HG03175 (cell line): ENCODE measurements around the gene P4HA2.
A peak's percentile ranks its signal among the peaks of the same experiment; 100 is the strongest.

Source experiments
- ATAC-seq: cut with Tn5 transposase; IDR thresholded peaks from one replicate; pipeline ENCODE4 v1.9.1; 2021; ENCODE audit warnings: mild to moderate bottlenecking, moderate library complexity; ENCODE audit not compliant: unreplicated experiment

Gene P4HA2

GRCh38 chr5:132226516-132227234 lies 978 bp downstream of the P4HA2 start:
- ATAC-seq = no peak

DNA sequence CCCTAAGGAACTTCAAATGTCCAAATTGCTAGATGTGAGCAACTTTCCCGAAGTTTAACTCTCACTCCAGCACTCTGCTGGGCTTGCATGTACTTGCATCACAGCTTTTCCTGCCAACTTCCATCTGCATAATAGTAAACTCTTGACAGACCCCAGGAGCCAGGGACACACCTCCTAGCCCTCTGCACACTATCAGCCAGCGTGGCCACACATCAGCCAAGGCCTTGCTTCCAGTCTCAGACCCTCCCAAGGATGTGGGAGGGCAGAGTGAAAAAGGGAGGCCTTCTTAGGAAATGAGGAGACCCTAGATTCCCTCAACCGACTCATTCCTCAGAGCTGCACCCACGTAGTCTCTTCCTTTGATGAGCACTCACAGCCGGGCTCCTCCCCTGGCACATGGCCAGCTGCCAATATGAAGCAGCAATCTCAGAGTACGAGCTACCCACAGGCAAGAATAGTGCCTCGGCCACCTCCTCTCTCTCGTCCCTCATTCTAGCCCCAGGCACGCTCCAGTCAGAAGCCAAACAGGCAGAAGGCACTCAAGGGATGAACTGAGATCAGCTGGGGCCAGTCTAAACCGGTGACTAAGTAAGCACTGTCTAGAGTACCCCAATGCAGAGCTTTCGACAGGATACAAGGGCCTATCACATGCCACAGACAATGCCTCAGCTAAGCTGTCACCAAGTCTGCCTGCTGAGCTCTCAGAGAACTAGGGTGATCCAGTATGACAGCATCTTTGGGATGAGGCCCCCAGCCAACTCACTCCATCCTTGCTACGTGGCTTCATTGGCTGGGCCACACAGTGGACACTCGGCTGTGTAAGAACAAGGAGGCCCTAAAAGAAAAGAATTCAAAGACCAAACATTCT lies 2.3 kb downstream of the P4HA2 start:
- ATAC-seq = no peak

GRCh38 chr5:132224716-132225115 lies 2.9 kb downstream of the P4HA2 start:
- no peak for ATAC-seq

- no peak for ATAC-seq
Measured at GRCh38 chr5:132223861-132224260, 3.8 kb downstream of the P4HA2 start.

DNA sequence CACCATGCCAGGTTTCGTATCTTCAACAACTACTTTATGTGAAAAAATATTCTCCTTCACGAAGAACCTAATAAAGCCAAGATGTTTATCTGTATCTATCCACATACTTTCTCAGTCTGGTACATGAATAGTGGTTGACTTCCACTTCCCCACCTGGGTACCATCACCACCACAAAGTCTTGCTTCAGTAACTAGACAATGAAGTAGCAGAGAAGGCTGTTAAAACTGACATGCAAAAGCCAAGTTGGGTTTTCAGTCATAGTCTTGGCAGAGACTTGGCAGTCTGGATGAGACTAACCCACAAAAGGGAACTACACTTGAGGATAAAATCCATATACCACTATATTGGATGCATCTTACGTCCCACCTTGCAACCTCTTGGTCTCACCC lies 5.0 kb downstream of the P4HA2 start:
- ATAC-seq = peak; percentile 66

- ATAC-seq = peak; percentile 10
Measured at GRCh38 chr5:132221781-132222648, 5.6 kb downstream of the P4HA2 start.

DNA sequence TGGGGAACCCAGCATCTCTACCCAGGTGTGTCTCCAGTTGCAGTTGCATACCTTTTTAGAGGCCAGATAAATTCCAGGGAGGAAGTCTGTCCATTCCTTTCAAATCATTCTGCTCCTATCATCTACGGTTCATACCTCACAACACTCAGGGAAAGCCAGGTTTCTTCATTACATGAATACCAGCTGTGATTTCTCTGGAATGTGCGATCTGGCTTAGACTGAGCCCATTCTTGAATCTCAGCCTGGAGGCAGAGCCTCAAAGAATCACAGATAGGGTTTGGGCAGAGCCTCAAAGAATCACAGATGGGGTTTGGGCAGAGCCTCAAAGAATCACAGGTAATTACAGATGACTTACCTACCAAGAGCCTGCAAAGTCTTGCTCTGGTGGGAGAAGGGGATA lies 7.2 kb downstream of the P4HA2 start:
- ATAC-seq = no peak

DNA sequence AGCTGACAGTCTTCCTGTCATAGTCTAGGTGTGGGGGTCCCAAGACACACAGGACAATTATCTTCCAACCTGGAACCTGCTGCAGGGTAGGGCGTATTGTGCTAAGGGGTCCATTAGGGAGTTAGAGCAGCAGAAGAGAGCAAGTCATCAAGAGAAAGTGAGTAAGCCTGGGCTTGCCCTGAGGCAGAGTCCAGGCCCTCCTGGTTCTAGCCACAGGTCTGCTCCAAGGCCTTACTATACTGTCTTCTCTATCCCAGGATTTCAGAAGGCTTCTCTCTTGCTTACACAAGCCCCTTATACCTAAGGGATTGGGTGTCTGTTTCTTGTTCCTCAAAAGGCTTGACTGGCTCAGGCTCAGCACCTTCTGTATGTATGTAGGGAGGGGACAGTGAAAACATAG lies 7.7 kb downstream of the P4HA2 start:
- ATAC-seq = no peak

DNA sequence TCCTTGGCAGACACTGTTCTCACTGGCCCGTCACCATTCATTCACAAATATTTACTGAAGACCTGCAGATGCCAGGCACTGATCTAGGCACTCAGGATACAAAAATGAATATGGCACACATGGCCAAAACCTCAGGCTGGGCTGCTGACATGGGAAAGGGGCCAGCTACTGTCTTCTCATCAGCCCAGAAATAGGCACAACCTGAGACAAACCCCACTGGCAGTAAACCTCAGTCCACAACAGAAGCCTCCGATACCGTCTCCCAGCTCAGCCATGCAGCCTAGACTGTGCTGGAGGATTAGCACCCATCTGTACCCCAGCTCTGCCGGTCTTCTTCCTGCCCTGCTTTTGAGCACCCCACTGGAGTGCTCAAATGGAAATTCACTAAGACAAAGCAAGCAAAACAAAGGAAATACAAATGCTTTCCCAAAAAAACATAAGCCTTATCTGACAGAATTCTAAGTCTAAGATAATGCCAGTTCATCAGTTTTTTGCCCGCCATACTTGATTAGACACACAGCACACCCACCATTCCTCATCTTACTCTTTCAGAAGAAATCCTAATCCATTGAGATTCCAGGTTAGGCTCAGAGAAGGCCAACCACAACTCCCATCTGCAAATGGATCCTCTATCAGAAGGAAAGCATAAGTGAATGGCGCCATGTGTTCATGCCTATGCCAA lies 8.2 kb downstream of the P4HA2 start:
- no peak for ATAC-seq

DNA sequence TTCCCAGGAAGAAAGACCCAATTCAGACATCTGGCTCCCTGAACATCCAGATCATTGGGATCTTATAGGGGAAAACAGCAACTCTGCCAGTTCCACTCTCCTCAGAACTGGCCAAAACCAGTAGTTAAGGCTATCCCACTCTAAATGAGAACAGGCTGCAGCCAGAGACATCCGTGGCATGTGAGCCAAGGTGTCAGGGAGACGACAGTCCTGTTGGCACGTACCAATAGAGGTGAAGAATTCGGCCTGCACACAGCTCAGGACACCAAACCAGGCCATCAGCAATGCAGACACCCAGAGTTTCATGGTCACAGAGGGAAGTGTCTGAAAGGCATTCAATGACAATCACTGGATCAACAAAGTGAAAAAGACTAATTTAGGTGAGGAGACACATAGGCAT lies 9.3 kb downstream of the P4HA2 start:
- no peak for ATAC-seq

GRCh38 chr5:132215329-132215728 lies 12.3 kb downstream of the P4HA2 start:
- no peak for ATAC-seq

DNA sequence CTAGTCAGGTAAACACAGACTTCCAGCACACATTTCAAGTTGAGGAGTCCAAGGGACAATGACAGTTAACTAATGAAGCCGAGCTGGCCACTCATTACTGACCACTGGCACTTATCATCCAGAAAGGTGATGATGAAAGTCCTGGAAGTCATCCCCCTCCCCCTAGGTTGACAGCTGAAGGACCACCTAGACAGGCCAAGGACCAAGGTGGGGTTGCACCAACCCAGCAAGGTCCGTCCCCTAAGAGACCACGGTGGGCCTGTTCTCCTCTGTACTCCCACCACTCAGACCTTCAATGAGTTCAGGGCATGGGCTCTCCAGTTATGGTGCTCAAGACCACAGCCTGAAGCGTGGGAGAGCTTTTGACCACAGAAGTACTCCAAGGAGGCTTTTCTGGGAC lies 13.2 kb downstream of the P4HA2 start:
- no peak for ATAC-seq

DNA sequence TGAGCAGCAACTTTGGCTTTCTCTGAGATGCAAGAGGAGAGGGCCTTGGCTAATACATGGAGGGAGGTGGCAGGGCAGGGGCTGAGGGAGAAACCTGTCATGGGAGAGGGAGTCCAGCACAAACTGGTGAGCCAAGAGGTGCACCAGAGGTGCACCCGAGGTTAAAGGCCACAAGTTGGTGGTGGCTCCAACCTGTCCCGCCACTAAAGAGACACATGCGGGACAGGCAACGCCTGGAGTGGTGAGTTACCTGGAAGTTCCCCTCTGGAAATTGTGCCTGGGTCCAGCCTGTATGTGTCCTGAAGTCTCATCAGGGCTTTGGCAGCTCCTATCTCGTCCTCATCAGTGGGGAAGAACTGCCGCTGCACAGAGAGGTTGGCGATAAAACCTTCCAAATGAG lies 14.0 kb downstream of the P4HA2 start:
- ATAC-seq = no peak

GRCh38 chr5:132211787-132212186 lies 15.9 kb downstream of the P4HA2 start:
- ATAC-seq = no peak

- ATAC-seq = no peak
Measured at GRCh38 chr5:132210944-132211343, 16.7 kb downstream of the P4HA2 start.

- ATAC-seq = no peak
Measured at GRCh38 chr5:132209901-132210545, 17.6 kb downstream of the P4HA2 start.

- no peak for ATAC-seq
Measured at GRCh38 chr5:132209131-132209530, 18.5 kb downstream of the P4HA2 start.

GRCh38 chr5:132207778-132208177 lies 19.9 kb downstream of the P4HA2 start:
- no peak for ATAC-seq

GRCh38 chr5:132206782-132207181 lies 20.9 kb downstream of the P4HA2 start:
- no peak for ATAC-seq

DNA sequence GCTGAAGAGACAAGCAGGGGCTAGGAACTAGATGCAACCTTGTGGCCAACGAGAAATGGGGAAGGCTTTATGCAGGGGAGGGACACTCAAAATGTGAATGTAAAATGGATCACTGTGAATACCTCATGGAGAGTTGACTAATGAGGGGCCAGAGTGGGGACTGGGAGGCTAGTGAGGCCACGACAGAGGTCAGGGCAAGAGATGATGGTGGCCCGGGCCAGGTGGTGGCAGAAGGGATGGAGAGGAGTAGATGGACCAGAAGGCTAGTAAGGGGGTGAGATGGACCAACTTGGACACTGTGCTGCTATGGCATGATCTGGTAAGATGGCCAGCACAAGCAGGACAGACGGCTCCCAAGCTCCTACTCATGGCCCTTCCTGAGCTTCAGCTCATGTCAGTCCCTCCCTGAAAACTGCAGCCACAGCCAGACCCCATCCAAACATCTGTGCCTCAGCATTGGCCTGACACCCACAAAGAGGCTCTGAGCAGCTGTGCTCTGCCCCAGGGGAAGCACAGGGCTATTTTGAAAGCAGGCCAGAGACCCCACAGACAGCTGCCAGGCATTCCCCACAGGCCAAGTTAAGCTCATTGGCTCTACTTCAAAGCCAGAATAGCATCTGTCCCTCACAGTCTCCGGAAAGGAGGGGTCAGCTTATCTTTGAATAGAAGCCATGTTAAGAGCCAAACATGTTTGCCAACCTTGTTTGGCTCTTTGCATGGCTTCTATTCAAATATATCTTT lies 22.1 kb downstream of the P4HA2 start:
- no peak for ATAC-seq
